GM19463 (cell line): ENCODE results near the gene CHCHD6.
A peak's percentile ranks its signal among the peaks of the same experiment; 100 is the strongest.

Source experiments
- ATAC-seq: cut with Tn5 transposase; IDR thresholded peaks from one replicate; pipeline ENCODE4 v1.9.1; 2021; ENCODE audit warnings: mild to moderate bottlenecking, moderate library complexity; ENCODE audit not compliant: unreplicated experiment

CHCHD6 gene

GRCh38 chr3:126935756-126936509 lies 231.9 kb downstream of the CHCHD6 start:
- ATAC-seq, result no peak

GRCh38 chr3:126936853-126937425 lies 232.9 kb downstream of the CHCHD6 start:
- no peak for ATAC-seq

- no peak for ATAC-seq
These were observed 233.5 kb downstream of the CHCHD6 start for GRCh38 chr3:126937533-126937932.

- no peak for ATAC-seq
These were observed 233.9 kb downstream of the CHCHD6 start for GRCh38 chr3:126937973-126938372.

GRCh38 chr3:126938520-126939337 lies 234.7 kb downstream of the CHCHD6 start:
- ATAC-seq, result no peak

- ATAC-seq, result no peak
These were observed 235.3 kb downstream of the CHCHD6 start for GRCh38 chr3:126939338-126939718.

- ATAC-seq, result no peak
These were observed 235.7 kb downstream of the CHCHD6 start for GRCh38 chr3:126939733-126940132.

GRCh38 chr3:126941721-126942270 lies 237.8 kb downstream of the CHCHD6 start:
- no peak for ATAC-seq

GRCh38 chr3:126944089-126944965 lies 240.3 kb downstream of the CHCHD6 start:
- ATAC-seq, result no peak

GRCh38 chr3:126945171-126945721 lies 241.2 kb downstream of the CHCHD6 start:
- no peak for ATAC-seq

- ATAC-seq, result no peak
These were observed 241.9 kb downstream of the CHCHD6 start for GRCh38 chr3:126945891-126946290.

GRCh38 chr3:126946405-126946804 lies 242.4 kb downstream of the CHCHD6 start:
- ATAC-seq, result no peak

- no peak for ATAC-seq
These were observed 243.4 kb downstream of the CHCHD6 start for GRCh38 chr3:126947429-126947828.

- ATAC-seq, result no peak
These were observed 245.0 kb downstream of the CHCHD6 start for GRCh38 chr3:126948980-126949535.

- no peak for ATAC-seq
These were observed 247.5 kb downstream of the CHCHD6 start for GRCh38 chr3:126951561-126951960.

GRCh38 chr3:126952261-126952982 lies 248.4 kb downstream of the CHCHD6 start:
- no peak for ATAC-seq

- ATAC-seq, result no peak
These were observed 249.1 kb downstream of the CHCHD6 start for GRCh38 chr3:126952983-126953660.

- peak; percentile 86 for ATAC-seq
These were observed 250.3 kb downstream of the CHCHD6 start for GRCh38 chr3:126954141-126954842.
